Measurements from ENCODE around the gene GPRIN1.
"Not testable (repeated sequence)": the region's sequence is repeated elsewhere in the genome, so short reads cannot be mapped to it uniquely, and the experiment has no call there.

DNA sequence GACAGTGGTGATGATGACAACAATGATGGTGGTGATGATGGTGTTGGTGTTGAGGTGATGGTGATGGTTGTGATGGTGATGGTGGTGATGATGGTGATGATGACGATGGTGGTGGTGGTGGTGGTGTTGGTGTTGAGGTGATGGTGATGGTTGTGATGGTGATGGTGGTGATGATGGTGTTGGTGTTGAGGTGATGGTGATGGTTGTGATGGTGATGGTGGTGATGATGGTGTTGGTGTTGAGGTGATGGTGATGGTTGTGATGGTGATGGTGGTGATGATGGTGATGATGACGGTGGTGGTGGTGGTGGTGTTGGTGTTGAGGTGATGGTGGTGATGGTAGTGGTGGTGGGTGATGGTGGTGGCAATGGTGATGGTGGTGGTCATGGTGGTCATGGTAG lies 18.3 kb downstream of the GPRIN1 start:
- not testable (repeated sequence) for TF ChIP-seq ATF3 (CRISPR knock-in tag; conservative IDR thresholded peaks at IDR 0.05); CTCF (IDR thresholded peaks at IDR 0.05)

All from WTC11 (cell line).